Measurements from ENCODE around the gene SUPT4H1.
A peak's percentile ranks its signal among the peaks of the same experiment; 100 is the strongest.

Gene SUPT4H1

DNA sequence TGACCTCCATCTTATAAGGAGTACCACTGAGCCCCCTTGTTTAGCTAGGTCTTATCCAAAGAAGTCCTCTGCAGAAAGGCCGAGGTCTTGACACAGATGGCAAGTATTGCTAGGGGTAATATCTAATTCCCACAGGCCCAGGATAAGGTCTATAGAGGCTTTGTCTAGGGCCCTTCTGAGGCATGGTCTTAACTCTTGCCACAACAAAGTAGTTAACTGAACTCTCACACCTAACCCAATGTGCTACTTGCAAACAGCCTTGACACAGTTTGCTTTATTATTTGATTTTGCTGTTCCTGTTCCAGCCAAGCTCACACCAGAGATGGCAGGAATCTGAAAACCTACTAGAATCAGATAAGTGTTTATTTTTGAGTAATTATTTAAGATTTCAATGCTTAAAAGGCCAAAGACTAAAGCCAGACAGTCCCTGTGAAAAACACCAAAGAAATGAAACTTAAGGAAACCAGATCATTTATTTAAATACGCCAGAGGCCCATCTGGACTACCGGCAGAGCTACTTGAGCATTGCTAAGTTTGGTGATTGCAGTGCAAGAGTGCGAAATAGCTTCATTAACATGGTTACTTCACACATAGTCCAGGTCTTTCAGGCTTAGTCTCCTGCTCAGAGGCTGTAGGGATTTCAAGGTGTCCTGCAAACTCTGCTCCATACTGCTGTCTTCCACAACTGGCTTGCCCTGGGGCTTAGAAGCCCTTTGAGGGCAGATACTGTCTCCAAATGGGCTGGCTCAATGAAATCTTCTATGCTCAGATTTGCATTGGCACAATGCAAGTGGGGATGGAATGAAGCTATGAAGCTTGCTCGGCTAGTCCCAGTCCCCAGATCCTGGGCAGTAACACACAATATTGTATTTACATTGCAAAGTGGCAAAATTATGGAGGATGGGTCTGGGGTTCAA is 28.5 kb upstream of the SUPT4H1 start:
- H3K27me3 ChIP-seq (ENCODE audit: insufficient read depth, low read length) = no peaks in the 10 kb centered on the region
- 96% methylated on average over 5 of the region's 5 CpGs for WGBS
- H3K4me3 ChIP-seq (ENCODE audit: low read length) = no peak overlapping the region
- H3K9ac ChIP-seq (ENCODE audit: low read depth, low read length) = no peak overlapping the region
- H3K9me3 ChIP-seq (ENCODE audit: insufficient read depth, low read depth, low read length) = no peaks in the 10 kb centered on the region
- H3K27ac ChIP-seq (ENCODE audit: low read depth, low read length) = no peak overlapping the region
- no peaks in the 10 kb centered on the region for H3K36me3 ChIP-seq (ENCODE audit: insufficient read depth, low read length)
- H3K4me1 ChIP-seq (ENCODE audit: insufficient read depth, low read length) = peaks cover 35% of the 10 kb centered on the region

DNA sequence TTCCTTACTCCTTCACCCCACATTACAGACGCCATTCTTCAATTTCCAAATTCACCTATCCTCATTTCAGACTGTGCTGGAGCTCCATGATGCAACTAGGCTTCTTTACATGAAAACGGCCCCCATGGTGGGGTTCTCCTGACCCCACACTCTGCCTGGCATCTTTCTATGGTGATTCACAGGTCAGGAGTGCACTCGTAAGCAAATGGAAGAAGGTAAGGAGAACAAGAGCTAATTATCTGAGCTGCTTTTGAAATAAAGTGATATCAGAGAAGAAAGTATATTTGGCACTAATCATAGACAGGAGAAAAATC is 27.5 kb upstream of the SUPT4H1 start:
- Histone ChIP-seq H3K4me1 (ENCODE audit: insufficient read depth, low read length) (peaks cover 32% of the 10 kb centered on the region), H3K27me3 (ENCODE audit: insufficient read depth, low read length) (no peaks in the 10 kb centered on the region), H3K9ac (ENCODE audit: low read depth, low read length) (no peak overlapping the region), H3K36me3 (ENCODE audit: insufficient read depth, low read length) (no peaks in the 10 kb centered on the region), H3K9me3 (ENCODE audit: insufficient read depth, low read depth, low read length) (no peaks in the 10 kb centered on the region), H3K4me3 (ENCODE audit: low read length) (no peak overlapping the region), H3K27ac (ENCODE audit: low read depth, low read length) (no peak overlapping the region)
- WGBS = 80% methylated on average over 3 of the region's 3 CpGs

DNA sequence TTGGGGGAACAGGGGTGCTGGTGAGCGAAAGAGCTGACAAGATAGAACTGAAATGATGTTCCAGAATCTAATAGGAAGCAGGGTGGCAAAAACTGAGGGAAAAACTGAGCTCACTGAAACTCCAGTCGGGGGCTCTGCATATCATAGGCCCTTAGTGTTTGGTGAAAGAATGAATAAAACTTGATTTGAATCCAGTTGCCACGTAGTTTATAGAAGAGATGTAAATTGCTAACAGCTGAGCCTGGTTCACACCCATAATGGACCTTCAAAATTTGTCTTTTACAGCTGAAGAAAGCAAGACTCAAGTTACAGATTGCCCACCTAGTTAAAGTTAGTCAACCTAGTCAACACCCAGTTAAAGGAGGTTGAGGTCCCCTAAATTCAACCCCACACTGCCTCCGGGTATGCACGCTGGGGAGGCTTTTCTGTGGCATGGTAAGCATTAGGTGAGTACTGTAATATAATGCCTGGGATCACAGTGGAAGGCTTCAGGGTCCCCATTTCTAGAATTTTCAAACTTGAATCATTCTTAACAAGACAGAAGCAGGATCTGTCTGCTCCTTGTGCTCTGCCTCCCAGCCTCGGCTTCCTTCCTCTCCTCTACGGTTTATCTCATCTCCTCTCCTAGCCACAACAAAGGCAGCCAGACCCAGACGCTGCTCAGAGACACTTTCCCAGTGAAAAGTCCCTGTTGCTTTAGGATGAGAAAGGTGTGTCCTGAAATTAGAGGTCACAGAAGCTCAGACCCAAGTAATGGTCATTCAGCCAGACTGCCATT is 26.9 kb upstream of the SUPT4H1 start:
- H3K4me3 ChIP-seq (ENCODE audit: low read length) = no peak overlapping the region
- no peak overlapping the region for H3K9ac ChIP-seq (ENCODE audit: low read depth, low read length)
- no peaks in the 10 kb centered on the region for H3K9me3 ChIP-seq (ENCODE audit: insufficient read depth, low read depth, low read length)
- no peaks in the 10 kb centered on the region for H3K36me3 ChIP-seq (ENCODE audit: insufficient read depth, low read length)
- H3K27ac ChIP-seq (ENCODE audit: low read depth, low read length) = no peak overlapping the region
- 82% methylated on average over 6 of the region's 8 CpGs for WGBS
- peaks cover 26% of the 10 kb centered on the region for H3K4me1 ChIP-seq (ENCODE audit: insufficient read depth, low read length)
- no peaks in the 10 kb centered on the region for H3K27me3 ChIP-seq (ENCODE audit: insufficient read depth, low read length)

DNA sequence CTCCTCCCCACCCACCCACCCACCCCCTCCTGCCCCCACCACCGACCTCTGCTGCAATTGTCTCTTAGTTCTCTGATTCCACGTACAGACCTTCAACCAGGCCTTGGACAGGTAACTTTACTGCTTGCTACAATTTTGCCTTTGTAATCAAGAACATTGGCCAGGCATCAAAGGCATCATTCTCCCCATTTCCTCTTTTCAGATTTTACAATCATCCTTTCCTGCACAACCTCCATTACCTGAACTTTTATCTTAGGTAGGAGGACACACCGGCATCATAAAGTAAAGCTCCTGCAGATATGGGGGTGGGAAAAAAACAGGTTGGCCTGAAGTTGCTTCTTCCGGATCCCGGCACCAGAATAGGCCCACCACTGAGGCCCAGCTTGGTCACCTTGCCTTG is 25.7 kb upstream of the SUPT4H1 start:
- WGBS = 89% methylated on average over 5 of the region's 5 CpGs

DNA sequence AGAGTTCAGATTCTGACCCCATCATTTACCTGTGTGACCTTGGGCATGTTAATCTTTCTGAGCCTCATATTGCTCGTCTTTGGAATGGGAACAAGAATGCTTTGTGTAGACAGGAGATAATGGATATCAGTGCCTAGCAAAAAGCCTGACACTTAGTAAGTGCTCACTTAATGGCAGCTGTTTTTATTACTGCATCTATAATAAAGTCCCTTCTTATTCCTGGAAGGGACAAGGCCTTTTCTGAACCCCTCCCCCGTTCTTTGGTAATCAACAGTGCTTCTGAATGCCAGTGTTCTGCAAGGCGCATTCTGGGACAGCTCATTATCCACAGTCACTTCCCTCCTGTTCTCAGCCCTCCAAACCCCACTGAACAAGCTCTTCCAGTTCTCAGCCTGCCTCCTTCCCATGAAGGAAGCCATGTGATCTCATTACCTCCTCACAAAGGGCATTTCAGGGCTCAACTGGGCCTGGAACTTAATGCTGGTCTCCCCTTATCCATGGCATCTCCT is 25.1 kb upstream of the SUPT4H1 start:
- H3K4me3 ChIP-seq (ENCODE audit: low read length) = no peak overlapping the region
- no peak overlapping the region for H3K9ac ChIP-seq (ENCODE audit: low read depth, low read length)
- no peaks in the 10 kb centered on the region for H3K9me3 ChIP-seq (ENCODE audit: insufficient read depth, low read depth, low read length)
- no peaks in the 10 kb centered on the region for H3K27me3 ChIP-seq (ENCODE audit: insufficient read depth, low read length)
- WGBS = 85% methylated on average over 3 of the region's 3 CpGs
- H3K36me3 ChIP-seq (ENCODE audit: insufficient read depth, low read length) = no peaks in the 10 kb centered on the region
- no peak overlapping the region for H3K27ac ChIP-seq (ENCODE audit: low read depth, low read length)
- H3K4me1 ChIP-seq (ENCODE audit: insufficient read depth, low read length) = peaks cover 25% of the 10 kb centered on the region

More for the DNA sequence above, 25.7 kb upstream of the SUPT4H1 start:
- Histone ChIP-seq H3K9ac (ENCODE audit: low read depth, low read length) (no peak overlapping the region), H3K27ac (ENCODE audit: low read depth, low read length) (no peak overlapping the region), H3K36me3 (ENCODE audit: insufficient read depth, low read length) (no peaks in the 10 kb centered on the region), H3K27me3 (ENCODE audit: insufficient read depth, low read length) (no peaks in the 10 kb centered on the region), H3K4me1 (ENCODE audit: insufficient read depth, low read length) (peaks cover 25% of the 10 kb centered on the region), H3K9me3 (ENCODE audit: insufficient read depth, low read depth, low read length) (no peaks in the 10 kb centered on the region), H3K4me3 (ENCODE audit: low read length) (no peak overlapping the region)

DNA sequence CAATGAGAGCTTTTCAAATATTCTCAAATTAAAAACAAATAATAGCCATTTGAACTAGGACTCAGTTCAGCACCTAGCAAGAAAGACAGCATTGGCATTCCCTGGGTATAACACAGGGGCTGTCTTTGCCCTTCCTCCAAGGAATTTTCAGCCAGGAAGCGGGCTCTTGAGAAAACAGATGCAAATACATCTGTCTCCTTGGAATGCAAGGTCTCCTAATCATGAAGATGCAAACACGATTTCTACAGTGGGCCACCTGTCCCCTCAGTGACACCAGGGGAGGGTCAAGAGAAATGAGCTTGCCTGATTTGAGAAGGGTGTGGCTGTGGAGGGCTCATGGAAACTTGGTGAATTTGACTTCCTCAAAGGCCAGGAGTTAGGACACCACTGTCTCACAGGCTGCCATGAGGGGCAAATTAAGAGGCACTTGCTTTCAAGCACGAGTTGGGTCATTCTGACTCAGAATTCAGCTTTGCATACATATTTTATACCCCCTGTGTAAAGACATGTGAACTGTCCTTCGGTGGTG is 24.5 kb upstream of the SUPT4H1 start:
- peaks cover 25% of the 10 kb centered on the region for H3K4me1 ChIP-seq (ENCODE audit: insufficient read depth, low read length)
- H3K9me3 ChIP-seq (ENCODE audit: insufficient read depth, low read depth, low read length) = no peaks in the 10 kb centered on the region
- H3K27me3 ChIP-seq (ENCODE audit: insufficient read depth, low read length) = no peaks in the 10 kb centered on the region
- no peaks in the 10 kb centered on the region for H3K36me3 ChIP-seq (ENCODE audit: insufficient read depth, low read length)
- WGBS = 45% methylated on average over 3 of the region's 4 CpGs
- no peak overlapping the region for H3K9ac ChIP-seq (ENCODE audit: low read depth, low read length)
- H3K4me3 ChIP-seq (ENCODE audit: low read length) = no peak overlapping the region
- peak overlapping the region; percentile 27; the same call in 1 of the 2 replicates for H3K27ac ChIP-seq (ENCODE audit: low read depth, low read length)

DNA sequence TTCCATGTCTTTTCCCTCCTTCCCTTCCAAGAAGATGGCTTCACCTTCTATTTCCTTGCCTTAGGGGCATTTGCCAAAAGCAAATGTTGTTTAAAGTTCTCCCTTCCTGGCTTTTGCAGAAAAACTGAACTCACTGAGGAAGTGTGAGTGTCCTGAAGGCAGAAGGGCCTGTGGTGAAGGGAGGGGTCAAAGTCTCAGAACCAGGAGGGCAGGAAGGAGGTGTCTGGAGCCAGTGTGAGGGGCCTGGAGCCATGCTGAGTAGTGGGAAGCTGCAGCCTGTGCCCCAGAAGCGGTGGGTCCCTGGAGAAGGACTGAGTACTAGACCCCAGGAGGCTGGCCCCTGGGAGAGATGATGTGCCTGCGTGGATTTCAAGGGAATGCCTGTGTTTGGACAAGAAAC is 23.8 kb upstream of the SUPT4H1 start:
- 46% methylated on average over 2 of the region's 2 CpGs for WGBS

DNA sequence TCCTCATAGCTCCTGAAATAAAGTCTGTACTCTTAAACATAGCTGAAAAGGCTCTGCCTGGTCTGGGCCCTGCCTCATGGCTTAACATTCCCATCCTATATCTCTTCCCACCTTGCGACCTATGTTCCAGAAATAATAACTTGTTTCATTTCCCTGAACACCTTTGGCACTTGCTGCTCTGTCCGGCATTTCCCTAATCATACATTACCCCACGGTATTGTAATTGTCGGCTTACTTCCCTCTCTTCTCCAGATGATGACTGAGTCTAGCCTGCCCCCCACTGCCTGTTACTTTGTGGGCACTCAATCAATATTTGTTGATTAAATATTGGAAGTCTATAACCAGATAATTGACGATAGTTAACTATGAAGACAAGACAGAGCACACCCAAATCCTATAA is 23.3 kb upstream of the SUPT4H1 start:
- no peaks in the 10 kb centered on the region for H3K36me3 ChIP-seq (ENCODE audit: insufficient read depth, low read length)
- H3K27me3 ChIP-seq (ENCODE audit: insufficient read depth, low read length) = no peaks in the 10 kb centered on the region
- peaks cover 25% of the 10 kb centered on the region for H3K4me1 ChIP-seq (ENCODE audit: insufficient read depth, low read length)
- no peaks in the 10 kb centered on the region for H3K9me3 ChIP-seq (ENCODE audit: insufficient read depth, low read depth, low read length)
- no peak overlapping the region for H3K9ac ChIP-seq (ENCODE audit: low read depth, low read length)
- no peak overlapping the region for H3K4me3 ChIP-seq (ENCODE audit: low read length)
- H3K27ac ChIP-seq (ENCODE audit: low read depth, low read length) = no peak overlapping the region
- WGBS = 92% methylated on average over 5 of the region's 5 CpGs

More for the DNA sequence above, 23.8 kb upstream of the SUPT4H1 start:
- Histone ChIP-seq H3K4me3 (ENCODE audit: low read length) (no peak overlapping the region), H3K27me3 (ENCODE audit: insufficient read depth, low read length) (no peaks in the 10 kb centered on the region), H3K9me3 (ENCODE audit: insufficient read depth, low read depth, low read length) (no peaks in the 10 kb centered on the region), H3K4me1 (ENCODE audit: insufficient read depth, low read length) (peaks cover 25% of the 10 kb centered on the region), H3K36me3 (ENCODE audit: insufficient read depth, low read length) (no peaks in the 10 kb centered on the region), H3K9ac (ENCODE audit: low read depth, low read length) (no peak overlapping the region), H3K27ac (ENCODE audit: low read depth, low read length) (no peak overlapping the region)

DNA sequence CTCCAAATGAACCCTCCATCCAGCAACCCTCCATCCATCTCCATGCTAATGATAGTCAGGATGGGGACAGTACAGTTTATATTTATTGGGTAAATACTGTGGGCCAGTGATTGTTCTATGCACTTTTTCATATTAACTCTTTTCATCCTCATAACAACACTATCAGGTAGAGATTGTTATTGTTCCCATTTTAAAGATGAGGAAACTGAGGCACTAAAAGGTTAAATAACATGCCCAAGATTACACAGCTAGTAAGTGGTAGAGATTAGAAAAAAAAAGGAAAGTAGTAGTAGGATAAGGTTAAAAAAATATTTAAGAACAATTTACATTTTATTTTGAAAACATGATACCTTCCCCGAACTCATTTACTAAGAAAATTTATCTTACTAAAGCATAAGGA is 21.9 kb upstream of the SUPT4H1 start:
- no peak overlapping the region for H3K4me3 ChIP-seq (ENCODE audit: low read length)
- no peaks in the 10 kb centered on the region for H3K9me3 ChIP-seq (ENCODE audit: insufficient read depth, low read depth, low read length)
- H3K9ac ChIP-seq (ENCODE audit: low read depth, low read length) = no peak overlapping the region
- 88% methylated on average over 1 of the region's 1 CpG for WGBS
- peaks cover 21% of the 10 kb centered on the region for H3K4me1 ChIP-seq (ENCODE audit: insufficient read depth, low read length)
- no peaks in the 10 kb centered on the region for H3K36me3 ChIP-seq (ENCODE audit: insufficient read depth, low read length)
- H3K27me3 ChIP-seq (ENCODE audit: insufficient read depth, low read length) = no peaks in the 10 kb centered on the region
- H3K27ac ChIP-seq (ENCODE audit: low read depth, low read length) = no peak overlapping the region

DNA sequence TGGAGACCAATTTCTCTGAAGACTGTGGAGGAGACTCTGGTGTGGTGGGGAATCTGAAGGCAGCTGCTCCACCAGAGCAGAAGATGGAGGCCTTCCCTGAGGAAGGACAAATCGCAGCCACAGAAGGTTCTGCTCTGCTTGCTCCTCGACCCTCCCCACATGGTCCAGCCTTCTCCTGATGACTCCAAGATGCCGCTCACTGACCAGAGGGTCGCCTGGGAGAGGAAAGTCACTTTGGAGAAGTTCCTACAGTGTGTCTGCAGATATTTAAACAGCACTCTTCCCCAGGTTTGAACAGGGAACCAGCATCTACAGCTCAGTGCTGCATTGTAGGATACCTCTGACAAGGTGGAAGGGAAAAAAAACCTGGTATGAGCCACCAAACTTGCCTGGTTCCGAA is 21.0 kb upstream of the SUPT4H1 start:
- H3K27me3 ChIP-seq (ENCODE audit: insufficient read depth, low read length) = no peaks in the 10 kb centered on the region
- no peak overlapping the region for H3K27ac ChIP-seq (ENCODE audit: low read depth, low read length)
- WGBS = 91% methylated on average over 5 of the region's 5 CpGs
- H3K36me3 ChIP-seq (ENCODE audit: insufficient read depth, low read length) = no peaks in the 10 kb centered on the region
- H3K9me3 ChIP-seq (ENCODE audit: insufficient read depth, low read depth, low read length) = no peaks in the 10 kb centered on the region
- no peak overlapping the region for H3K4me3 ChIP-seq (ENCODE audit: low read length)
- H3K9ac ChIP-seq (ENCODE audit: low read depth, low read length) = no peak overlapping the region
- H3K4me1 ChIP-seq (ENCODE audit: insufficient read depth, low read length) = peaks cover 20% of the 10 kb centered on the region

DNA sequence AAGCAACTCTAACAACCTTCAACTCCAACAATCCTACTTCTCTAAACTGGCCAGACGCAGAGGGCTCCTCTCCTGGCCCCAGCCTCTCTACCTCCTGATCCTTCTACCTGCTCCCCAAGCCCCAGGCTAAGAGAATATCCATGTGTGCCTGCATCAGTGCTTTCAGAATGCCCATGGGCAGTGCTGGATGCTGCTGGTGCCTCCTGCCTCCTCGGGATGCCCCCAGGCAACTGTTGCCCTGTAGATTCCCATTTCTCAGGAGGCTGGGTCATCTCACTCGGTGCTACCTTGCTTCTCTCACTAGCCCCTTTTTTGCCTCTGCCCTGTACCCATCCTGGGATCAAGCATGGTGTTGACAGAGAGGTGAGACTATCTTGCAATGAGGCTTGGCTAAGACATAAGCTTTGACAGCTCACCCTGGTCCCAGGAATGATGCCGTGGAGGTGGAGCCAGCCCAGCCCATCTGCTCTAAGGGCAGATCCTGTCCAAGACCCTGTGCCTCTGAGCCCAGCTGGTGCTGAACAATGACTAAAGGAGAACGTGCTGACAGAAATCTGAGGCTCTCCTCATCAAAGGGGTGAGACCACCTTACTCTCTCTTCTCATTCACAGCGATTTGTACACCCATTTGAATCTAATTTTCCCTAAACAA is 19.4 kb upstream of the SUPT4H1 start:
- H3K4me1 ChIP-seq (ENCODE audit: insufficient read depth, low read length) = peaks cover 11% of the 10 kb centered on the region
- H3K9ac ChIP-seq (ENCODE audit: low read depth, low read length) = no peak overlapping the region
- no peak overlapping the region for H3K4me3 ChIP-seq (ENCODE audit: low read length)
- H3K9me3 ChIP-seq (ENCODE audit: insufficient read depth, low read depth, low read length) = no peaks in the 10 kb centered on the region
- H3K36me3 ChIP-seq (ENCODE audit: insufficient read depth, low read length) = no peaks in the 10 kb centered on the region
- H3K27me3 ChIP-seq (ENCODE audit: insufficient read depth, low read length) = no peaks in the 10 kb centered on the region
- H3K27ac ChIP-seq (ENCODE audit: low read depth, low read length) = no peak overlapping the region
- WGBS = 93% methylated on average over 6 of the region's 6 CpGs

All from HUES64 (cell line).